GM12891 (cell line): ENCODE data around the gene PPOX.
A peak's percentile ranks its signal among the peaks of the same experiment; 100 is the strongest.

Source experiments
- DNase-seq: peaks from one replicate; pipeline ENCODE4 v3.0.0; 2011; ENCODE audit warnings: low spot score; ENCODE audit not compliant: insufficient read length
- FAIRE-seq: peaks from 2 replicates; lab custom pipeline; 2011; peaks lifted over from hg19 to GRCh38; lab: Jason Lieb, UNC
- PAX5 ChIP-seq: IDR thresholded peaks from 2 replicates; pipeline ENCODE4 v1.6.1; 2011; ENCODE audit warnings: low read length, moderate library complexity, mild to moderate bottlenecking; ENCODE audit not compliant: insufficient read depth, severe bottlenecking
- POLR2A ChIP-seq: IDR thresholded peaks from 2 replicates; pipeline ENCODE4 v1.6.1; 2011; ENCODE audit warnings: low read depth, low read length, control low read depth
- POLR2AphosphoS5 ChIP-seq: IDR thresholded peaks from 2 replicates; pipeline ENCODE4 v1.6.1; 2011; ENCODE audit warnings: low read depth, low read length, control low read depth
- POU2F2 ChIP-seq: IDR thresholded peaks from 2 replicates; pipeline ENCODE4 v1.6.1; 2011; ENCODE audit warnings: low read depth, mild to moderate bottlenecking, control low read depth, low read length, moderate library complexity
- SPI1 ChIP-seq: IDR thresholded peaks from 2 replicates; pipeline ENCODE4 v1.6.1; 2011; ENCODE audit warnings: low read depth, low read length, control low read depth
- TAF1 ChIP-seq: IDR thresholded peaks from 2 replicates; pipeline ENCODE4 v1.6.1; 2011; ENCODE audit warnings: low read depth, low read length, control low read depth

PPOX gene

DNA sequence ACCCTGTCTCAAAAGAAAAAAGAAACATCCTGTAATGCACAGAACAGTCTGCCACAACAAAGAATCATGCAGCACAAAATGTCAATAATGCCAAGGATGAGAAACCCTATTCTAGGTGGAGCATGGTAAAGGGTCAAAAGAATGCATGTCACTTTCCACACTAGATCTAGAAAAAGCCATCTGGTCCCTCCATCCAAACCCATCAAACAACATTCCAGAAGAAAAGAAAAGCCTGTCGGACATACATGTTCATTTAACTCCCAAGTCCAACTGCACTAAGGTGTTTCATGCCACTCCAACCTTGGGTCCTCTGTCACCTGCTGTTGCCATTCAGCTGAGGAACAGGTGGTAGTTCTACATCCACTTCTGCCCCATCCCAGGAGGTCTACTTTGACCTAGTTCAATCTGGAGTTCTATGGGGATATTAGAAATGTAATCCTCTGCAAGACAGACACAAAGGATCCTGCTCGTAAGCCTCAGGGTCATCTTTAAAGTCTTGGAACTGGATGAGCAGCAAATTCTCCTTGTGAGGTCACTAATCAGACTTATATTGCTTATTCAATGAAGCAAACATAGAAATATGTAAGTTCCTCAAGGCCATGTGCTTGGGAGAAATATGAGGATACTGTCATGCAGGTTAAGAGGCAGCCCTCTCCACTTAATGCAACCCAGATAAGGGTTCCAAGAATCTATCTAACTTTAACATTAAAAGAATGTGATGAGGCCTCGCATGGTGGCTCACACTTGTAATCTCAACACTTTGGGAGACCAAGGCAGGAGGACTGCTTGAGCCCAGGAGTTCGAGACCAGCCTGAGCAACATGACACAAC is 37.4 kb upstream of the PPOX start:
- DNase-seq (no peak), FAIRE-seq (no peak)
- TF ChIP-seq TAF1 (no peak), SPI1 (no peak), POLR2A (no peak), POU2F2 (no peak), PAX5 (no peak), POLR2AphosphoS5 (no peak)

- DNase-seq (no peak), FAIRE-seq (no peak)
- TF ChIP-seq POLR2AphosphoS5 (no peak), SPI1 (no peak)
These were observed 36.0 kb upstream of the PPOX start for GRCh38 chr1:161130266-161130665.

DNA sequence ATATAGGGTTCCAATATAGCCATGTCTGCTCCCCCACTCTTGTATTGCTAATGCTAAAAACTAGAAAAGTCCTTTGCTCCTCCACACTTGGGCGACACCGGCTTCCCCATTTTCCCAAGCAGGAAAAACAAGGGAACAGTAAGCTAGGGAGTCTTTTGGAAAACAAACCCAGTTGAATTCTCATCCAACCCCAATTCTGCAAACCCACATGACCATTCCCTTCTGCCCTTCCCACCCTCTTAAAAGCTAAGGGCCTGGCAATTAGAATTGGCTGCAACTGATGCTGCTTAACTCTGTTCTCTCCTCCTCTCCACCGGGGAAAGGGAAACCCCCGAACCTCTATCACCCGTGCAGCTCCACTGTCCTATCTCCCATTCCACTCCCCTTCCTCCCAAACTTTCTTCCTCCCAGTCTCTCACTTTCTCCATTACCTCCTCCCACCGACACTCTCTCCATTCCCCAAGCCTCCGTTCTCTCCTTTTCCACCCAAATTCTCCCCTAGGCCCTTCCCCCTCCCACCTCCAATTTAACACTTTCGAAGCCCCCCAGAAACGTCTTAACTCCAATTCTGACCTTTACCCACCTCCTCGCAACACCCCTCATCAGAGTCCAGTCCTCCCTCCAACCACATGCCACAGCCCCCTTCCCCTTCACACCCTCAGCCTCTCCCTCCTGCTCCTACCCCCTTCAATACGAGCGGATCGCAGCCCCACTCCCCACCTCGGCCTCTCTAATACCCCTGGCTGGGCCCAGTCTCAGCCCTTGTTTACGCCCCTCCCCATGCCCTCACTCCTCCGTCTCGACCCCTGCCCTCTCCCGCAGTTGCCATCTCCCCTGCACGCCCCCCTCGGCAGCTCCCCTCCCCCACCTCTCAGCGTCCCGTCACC is 34.5 kb upstream of the PPOX start:
- DNase-seq (no peak), FAIRE-seq (no peak)
- no peak for TF ChIP-seq POLR2AphosphoS5
- TF ChIP-seq TAF1, result no peak
- TF ChIP-seq SPI1, result no peak
- TF ChIP-seq PAX5, result no peak
- TF ChIP-seq POLR2A, result no peak
- TF ChIP-seq POU2F2, result no peak

DNA sequence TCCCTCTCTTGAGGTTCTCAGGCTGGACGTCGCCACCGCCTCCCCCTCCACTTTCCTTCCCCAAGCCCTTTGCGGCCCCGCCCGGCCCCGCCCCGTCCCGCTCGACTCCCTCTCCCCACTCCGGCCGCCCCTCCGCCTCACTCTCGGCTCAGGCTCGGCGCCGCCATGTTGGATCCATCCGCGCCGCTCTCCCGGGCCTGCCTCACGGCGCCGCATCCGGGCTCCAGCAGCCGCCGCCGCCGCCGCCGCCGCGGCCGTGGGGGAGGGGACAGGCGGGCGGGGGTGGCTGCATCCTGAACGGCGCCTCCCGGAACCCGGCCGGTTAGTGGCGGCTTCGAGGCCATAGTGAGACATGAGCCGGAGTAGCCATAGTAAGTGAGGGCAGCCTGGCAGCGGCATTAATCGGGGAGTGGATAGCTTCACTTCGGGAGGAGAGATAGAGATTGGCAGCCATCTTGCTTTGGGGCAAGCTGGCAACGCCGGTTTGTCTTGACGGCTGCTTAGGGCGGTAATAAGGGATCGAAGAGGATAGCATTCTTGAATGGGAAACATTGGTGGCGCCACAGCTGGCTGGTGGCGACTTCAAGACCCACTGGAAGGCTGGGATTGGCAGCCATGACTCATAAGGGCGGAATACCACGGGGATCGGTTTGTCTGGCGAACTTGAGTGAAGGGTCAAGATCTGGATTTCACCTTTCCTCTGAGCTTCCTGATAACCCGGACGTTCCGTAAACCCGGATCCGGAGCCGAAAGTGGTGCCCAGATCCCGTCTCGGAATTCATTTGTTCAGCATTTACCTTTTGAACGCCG is 33.6 kb upstream of the PPOX start, which contains the start of gene DEDD:
DEDD (minus strand) TSS at position 258 of the 810 bp plus-strand sequence. CDS start 8,205 bp downstream, outside the sequence.
- FAIRE-seq (peak; percentile 85), DNase-seq (peak; percentile 89)
- 0 out of 2 replicates have a peak, but pooled peaks have one; percentile 11 for TF ChIP-seq TAF1
- no peak for TF ChIP-seq PAX5

GRCh38 chr1:161133220-161133740 is 32.9 kb upstream of the PPOX start:
- DNase-seq, result no peak
- TF ChIP-seq PAX5 (no peak), SPI1 (no peak), POLR2AphosphoS5 (no peak), POLR2A (no peak), POU2F2 (no peak), TAF1 (0 out of 2 replicates have a peak, but pooled peaks have one; percentile 7)
- FAIRE-seq, result no peak

GRCh38 chr1:161137881-161138280 is 28.3 kb upstream of the PPOX start:
- no peak for TF ChIP-seq SPI1
- DNase-seq (no peak), FAIRE-seq (no peak)

DNA sequence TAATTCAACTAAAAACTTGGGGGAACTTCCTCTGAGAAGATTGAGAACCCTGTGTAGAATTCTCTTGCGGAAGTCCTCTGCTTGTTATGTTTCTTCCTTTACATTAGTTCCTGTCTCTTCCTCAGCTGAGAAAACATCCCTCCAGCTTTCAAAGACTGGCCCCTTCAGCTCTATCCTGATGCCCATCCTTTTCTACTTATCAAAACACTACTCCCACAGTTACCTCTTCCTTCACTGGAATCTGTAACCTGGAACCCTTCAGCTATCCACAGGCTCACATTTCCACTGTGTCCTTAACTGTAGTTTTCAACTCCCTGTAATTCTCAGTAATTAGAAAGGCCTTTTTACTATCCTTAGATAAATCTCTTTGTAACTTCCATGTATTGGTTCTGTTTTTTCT is 27.8 kb upstream of the PPOX start:
- no peak for DNase-seq
- TF ChIP-seq POLR2A, result no peak
- no peak for TF ChIP-seq POU2F2
- TF ChIP-seq TAF1, result no peak
- TF ChIP-seq POLR2AphosphoS5, result no peak
- TF ChIP-seq SPI1, result no peak
- no peak for TF ChIP-seq PAX5
- no peak for FAIRE-seq

GRCh38 chr1:161139766-161140165 is 26.5 kb upstream of the PPOX start:
- TF ChIP-seq TAF1, result no peak
- FAIRE-seq (no peak), DNase-seq (no peak)

DNA sequence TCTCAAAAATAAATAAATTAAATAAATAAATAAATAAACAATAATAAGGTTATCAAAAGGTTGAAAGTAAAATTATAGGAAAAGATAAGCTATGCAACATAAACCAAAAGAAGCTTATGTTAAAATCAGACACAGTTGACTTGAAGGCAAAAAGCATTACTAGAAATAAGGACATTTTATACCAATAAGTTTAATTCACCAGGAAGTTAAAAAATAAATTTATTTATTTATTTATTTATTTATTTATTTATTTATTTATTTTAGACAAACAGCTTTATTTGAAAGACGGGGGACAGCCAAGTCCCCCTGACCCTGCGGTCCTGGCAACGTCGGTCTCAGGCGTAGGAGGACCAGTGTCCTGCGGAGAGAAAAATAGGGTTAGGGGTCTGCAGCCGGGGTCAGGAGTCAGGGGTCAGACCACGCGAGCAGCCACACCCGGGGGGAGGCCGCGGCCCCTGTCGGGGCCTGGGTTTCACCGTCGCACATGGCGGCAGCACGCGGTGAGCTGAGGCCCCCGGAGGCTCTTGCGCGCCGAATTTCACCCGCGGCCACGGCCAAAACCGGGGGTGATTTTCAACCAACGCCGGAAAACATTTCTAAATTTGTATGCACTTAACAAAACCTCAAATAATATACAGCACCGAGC is 25.3 kb upstream of the PPOX start:
- TF ChIP-seq POLR2A, result no peak
- TF ChIP-seq TAF1, result no peak
- no peak for TF ChIP-seq SPI1
- no peak for TF ChIP-seq PAX5
- TF ChIP-seq POU2F2, result no peak
- no peak for TF ChIP-seq POLR2AphosphoS5
- FAIRE-seq, result no peak
- no peak for DNase-seq
